ENCODE data around the gene VOPP1.

GRCh38 chr7:55588976-55589604, 16.8 kb upstream of the VOPP1 start:
- TF ChIP-seq CTCF (IDR thresholded peaks at IDR 0.05) (no peak), POLR2A (IDR thresholded peaks at IDR 0.05) (no peak)

All from uterus (tissue), 2 donors.